Fibroblast of pulmonary artery (primary cell): ENCODE results near the gene ANKS1B.

Source experiments
- DNase-seq: peaks from one replicate; pipeline ENCODE4 v3.0.0-alpha.2; 2010; ENCODE audit warnings: low read depth
- H3K4me3 ChIP-seq: replicated peaks from 2 replicates; pipeline ENCODE4 v1.5.1; 2011; ENCODE audit warnings: low read depth, mild to moderate bottlenecking, control low read depth, low read length, moderate library complexity
- CTCF ChIP-seq: IDR thresholded peaks from 2 replicates; pipeline ENCODE4 v1.5.1; 2011; ENCODE audit warnings: mild to moderate bottlenecking, control low read depth, low read length, inconsistent platforms; ENCODE audit errors: missing control alignments

Gene ANKS1B

GRCh38 chr12:98955284-98955683, 1029.5 kb downstream of the ANKS1B start:
- no peak overlapping the region for H3K4me3 ChIP-seq
- peak; percentile 21 for TF ChIP-seq CTCF
- peak; percentile 5 for DNase-seq

- TF ChIP-seq CTCF = no peak
- no peak overlapping the region for H3K4me3 ChIP-seq
- no peak for DNase-seq
Observed at GRCh38 chr12:98954506-98954905, 1030.2 kb downstream of the ANKS1B start.

GRCh38 chr12:98951406-98951805, 1033.3 kb downstream of the ANKS1B start:
- TF ChIP-seq CTCF = no peak
- no peak for DNase-seq
- H3K4me3 ChIP-seq = no peak overlapping the region

GRCh38 chr12:98948343-98948949, 1036.3 kb downstream of the ANKS1B start:
- no peak overlapping the region for H3K4me3 ChIP-seq
- no peak for TF ChIP-seq CTCF
- DNase-seq = no peak

GRCh38 chr12:98945864-98946263, 1038.9 kb downstream of the ANKS1B start:
- no peak for DNase-seq
- H3K4me3 ChIP-seq = no peak overlapping the region
- no peak for TF ChIP-seq CTCF

- TF ChIP-seq CTCF = no peak
- H3K4me3 ChIP-seq = no peak overlapping the region
- no peak for DNase-seq
Observed at GRCh38 chr12:98939926-98940325, 1044.8 kb downstream of the ANKS1B start.

GRCh38 chr12:98939350-98939749, 1045.4 kb downstream of the ANKS1B start:
- peak; percentile 50 for TF ChIP-seq CTCF
- DNase-seq = peak; percentile 42
- no peak overlapping the region for H3K4me3 ChIP-seq
